HepG2 (cell line): ENCODE results near the gene NAP1L1. TPM values are rescaled to one million over a fixed set of nuclear protein-coding genes. Genes with fewer than 3 reads are reported as not detected.

Experiments used
- ARNT ChIP-seq: fragments of 450-650 bp; IDR thresholded peaks from 2 replicates; pipeline ENCODE4 v1.6.1; 2017
- CENPBD1 ChIP-seq: sonication (generic); formaldehyde crosslinking; IDR thresholded peaks from 2 replicates; pipeline ENCODE4 v1.8.0; 2022; ENCODE audit warnings: missing genetic modification reagents, low read depth, mild to moderate bottlenecking, borderline replicate concordance
- CTCF ChIP-seq: sonication (generic); formaldehyde crosslinking; IDR thresholded peaks from 2 replicates; pipeline ENCODE4 v1.5.0; 2020; ENCODE audit warnings: mild to moderate bottlenecking, missing genetic modification reagents, moderate library complexity
- ESRRA ChIP-seq: sonication (generic); formaldehyde crosslinking; IDR thresholded peaks from 2 replicates; pipeline ENCODE4 v1.5.1; 2020; ENCODE audit warnings: mild to moderate bottlenecking, low read depth, missing genetic modification reagents
- FOXA3 ChIP-seq: IDR thresholded peaks from 2 replicates; pipeline ENCODE4 v1.6.1; 2016; ENCODE audit warnings: missing genetic modification reagents, missing compliant biosample characterization
- FOXJ3 ChIP-seq: sonication (generic); formaldehyde crosslinking; IDR thresholded peaks from 2 replicates; pipeline ENCODE4 v1.4.0; 2020; ENCODE audit warnings: missing genetic modification reagents, mild to moderate bottlenecking, borderline replicate concordance
- FOXO1 ChIP-seq: sonication (generic); formaldehyde crosslinking; IDR thresholded peaks from 2 replicates; pipeline ENCODE4 v1.4.0; 2020; ENCODE audit warnings: missing genetic modification reagents
- GFI1 ChIP-seq: sonication (generic); formaldehyde crosslinking; IDR thresholded peaks from 2 replicates; pipeline ENCODE4 v1.5.0; 2020; ENCODE audit warnings: missing genetic modification reagents, mild to moderate bottlenecking, borderline replicate concordance
- KLF13 ChIP-seq: sonication (generic); formaldehyde crosslinking; IDR thresholded peaks from 2 replicates; pipeline ENCODE4 v1.4.0; 2020; ENCODE audit warnings: mild to moderate bottlenecking, missing genetic modification reagents
- MAF1 ChIP-seq: sonication (generic); formaldehyde crosslinking; IDR thresholded peaks from 2 replicates; pipeline ENCODE4 v1.5.0; 2020; ENCODE audit warnings: missing genetic modification reagents, borderline replicate concordance
- PHF5A ChIP-seq: IDR thresholded peaks from one replicate; pipeline ENCODE4 v1.6.1; 2018; ENCODE audit warnings: low read depth, missing genetic modification reagents; ENCODE audit not compliant: unreplicated experiment
- REST ChIP-seq, 2 experiments: IDR thresholded peaks; 2 replicates each; pipeline ENCODE4 v1.6.1; 2011 to 2012; ENCODE audit warnings: low read length in 2 of 2, borderline replicate concordance in 1 of 2, low read depth in 1 of 2, mild to moderate bottlenecking in 1 of 2, moderate library complexity in 1 of 2
- SMAD3 ChIP-seq: sonication (generic); formaldehyde crosslinking; IDR thresholded peaks from 2 replicates; pipeline ENCODE4 v1.4.0; 2020; ENCODE audit warnings: missing genetic modification reagents
- TP53 ChIP-seq: sonication (generic); formaldehyde crosslinking; conservative IDR thresholded peaks from 2 replicates; pipeline ENCODE4 v1.4.0; 2020; ENCODE audit warnings: missing genetic modification reagents
- ZBTB1 ChIP-seq: sonication (generic); formaldehyde crosslinking; IDR thresholded peaks from 2 replicates; pipeline ENCODE4 v1.4.0; 2020; ENCODE audit warnings: missing genetic modification reagents, borderline replicate concordance
- ZMYM2 ChIP-seq: sonication (generic); formaldehyde crosslinking; IDR thresholded peaks from 2 replicates; pipeline ENCODE4 v1.8.0; 2022; ENCODE audit warnings: mild to moderate bottlenecking, missing genetic modification reagents
- ZNF264 ChIP-seq: sonication (generic); formaldehyde crosslinking; IDR thresholded peaks from 2 replicates; pipeline ENCODE4 v1.4.0; 2020; ENCODE audit warnings: missing genetic modification reagents
- ZNF451 ChIP-seq: sonication (generic); formaldehyde crosslinking; IDR thresholded peaks from 2 replicates; pipeline ENCODE4 v1.5.0; 2020; ENCODE audit warnings: mild to moderate bottlenecking, missing genetic modification reagents
- ZNF530 ChIP-seq: sonication (generic); formaldehyde crosslinking; IDR thresholded peaks from 2 replicates; pipeline ENCODE4 v1.5.0; 2020; ENCODE audit warnings: low read depth, mild to moderate bottlenecking, missing genetic modification reagents
- ZNF558 ChIP-seq: sonication (generic); formaldehyde crosslinking; IDR thresholded peaks from 2 replicates; pipeline ENCODE4 v1.9.0; 2022; ENCODE audit warnings: mild to moderate bottlenecking, missing genetic modification reagents, borderline replicate concordance
- polyA plus RNA-seq, 8 experiments: library from polyadenylated mRNA; depleted of rRNA in 3 of 8; stranded (reverse) in 7 of 8; unstranded in 1 of 8; fragments of >200 nt; fragmentation: Illumina TruSeq in 4 of 8; extraction: Trizol in 4 of 8; gene quantifications; 2 replicates each; pipeline versions ENCODE4 v1.2.1 to v1.2.3, GENCODE V29; 2011 to 2016; ENCODE audit warnings: low read depth in 4 of 8, missing spikeins in 1 of 8, mixed read lengths in 1 of 8; ENCODE audit not compliant: insufficient read depth in 1 of 8
- total RNA-seq, 5 experiments: library from RNA; depleted of rRNA; stranded (reverse); fragments of >200 nt; fragmentation: Illumina TruSeq; extraction: Trizol; gene quantifications; 2 replicates each; pipeline ENCODE4 v1.2.3, GENCODE V29; 2016; ENCODE audit warnings: low read depth in 1 of 5
- TF ChIP-seq, protein P1 (sequence below): sonication (generic); formaldehyde crosslinking; IDR thresholded peaks from 2 replicates; pipeline ENCODE4 v1.8.0; 2022; ENCODE audit warnings: missing genetic modification reagents, mild to moderate bottlenecking, inconsistent platforms, borderline replicate concordance

The NAP1L1 gene
- total and polyA plus RNA-seq, 2 of the 13 experiments (the other 11 are each of a cell fraction or from before 2014, with no cell fraction given) = 207 to 309 TPM

GRCh38 chr12:76032043-76032981, 52.2 kb downstream of the NAP1L1 start (continued):
- TF ChIP-seq MAF1 (CRISPR knock-in tag) (0 out of 2 replicates have a peak, but pooled peaks have one; percentile 60), ZBTB1 (CRISPR knock-in tag) (peak; percentile 45; the same call in 1 of the 2 replicates), GFI1 (CRISPR knock-in tag) (no peak), ARNT (no peak), FOXO1 (CRISPR knock-in tag) (peak; percentile 36; the same call in 1 of the 2 replicates), ZNF530 (CRISPR knock-in tag) (0 out of 2 replicates have a peak, but pooled peaks have one; percentile 32), FOXA3 (CRISPR knock-in tag) (peak; percentile 71), FOXJ3 (0 out of 2 replicates have a peak, but pooled peaks have one; percentile 14), CENPBD1 (no peak), ZMYM2 (CRISPR knock-in tag) (peak; percentile 49; the same call in 1 of the 2 replicates), KLF13 (CRISPR knock-in tag) (no peak), TP53 (0 out of 2 replicates have a peak, but pooled peaks have one; percentile 45), ESRRA (CRISPR knock-in tag) (no peak; the same call in 1 of the 2 replicates), ZNF451 (CRISPR knock-in tag) (no peak), ZNF264 (no peak), ZNF558 (CRISPR knock-in tag) (0 out of 2 replicates have a peak, but pooled peaks have one; percentile 59), REST (IDR thresholded peaks at IDR 0.05; ENCODE audit: borderline replicate concordance in 1 of 2, low read depth in 1 of 2, low read length in 2 of 2) (peak in 1 of 2 experiments; percentile 44; a peak in 1 of 4 replicates), CTCF (0 out of 2 replicates have a peak, but pooled peaks have one; percentile 8), PHF5A (CRISPR knock-in tag) (no peak), SMAD3 (CRISPR knock-in tag) (0 out of 2 replicates have a peak, but pooled peaks have one; percentile 4)
- TF ChIP-seq, protein P1, sequence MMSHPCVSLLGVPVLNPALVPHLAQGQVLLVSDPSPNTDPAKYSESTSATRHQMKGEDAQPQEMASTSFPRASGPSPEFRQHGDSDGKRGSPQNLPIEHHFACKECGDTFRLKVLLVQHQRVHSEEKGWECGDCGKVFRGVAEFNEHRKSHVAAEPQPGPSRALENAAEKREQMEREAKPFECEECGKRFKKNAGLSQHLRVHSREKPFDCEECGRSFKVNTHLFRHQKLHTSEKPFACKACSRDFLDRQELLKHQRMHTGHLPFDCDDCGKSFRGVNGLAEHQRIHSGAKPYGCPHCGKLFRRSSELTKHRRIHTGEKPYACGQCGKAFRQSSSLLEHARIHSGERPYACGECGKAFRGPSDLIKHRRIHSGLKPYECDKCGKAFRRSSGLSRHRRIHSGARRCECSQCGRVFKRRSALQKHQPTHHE (CRISPR knock-in tag) = no peak
